Measurements from ENCODE around the gene OSTM1. TPM values are rescaled to one million over a fixed set of nuclear protein-coding genes. Genes with fewer than 3 reads are reported as not detected.

Gene OSTM1
- total and polyA plus RNA-seq, 2 of the 13 experiments (the other 11 are each of a cell fraction or from before 2014, with no cell fraction given): 8.7 to 20.5 TPM

GRCh38 chr6:108102965-108103364 lies 28.4 kb upstream of the OSTM1 start:
- TF ChIP-seq PBX2 (CRISPR knock-in tag; IDR thresholded peaks at IDR 0.05): no peak
- no peak for TF ChIP-seq EHMT2 (IDR thresholded peaks at IDR 0.05; ENCODE audit: borderline replicate concordance, low read depth, low read length)
- no peak for TF ChIP-seq THAP11 (CRISPR knock-in tag; IDR thresholded peaks at IDR 0.05)
- TF ChIP-seq ZNF556 (CRISPR knock-in tag; IDR thresholded peaks at IDR 0.05; ENCODE audit: borderline replicate concordance): no peak
- TF ChIP-seq ZFYVE20 (CRISPR knock-in tag; IDR thresholded peaks at IDR 0.05; ENCODE audit: borderline replicate concordance, low read depth): no peak
- no peak for TF ChIP-seq KDM3A (CRISPR knock-in tag; IDR thresholded peaks at IDR 0.05; ENCODE audit: low read depth)
- TF ChIP-seq PAF1 (CRISPR knock-in tag; IDR thresholded peaks at IDR 0.05): no peak
- no peak for TF ChIP-seq ZNF143 (CRISPR knock-in tag; IDR thresholded peaks at IDR 0.05)
- WGBS (ENCODE audit: low lambda C conversion rate): 31% methylated on average over 3 of the region's 3 CpGs
- DNase-seq (ENCODE audit: low spot score) (no peak), FAIRE-seq (no peak), ATAC-seq (no peak)
- CTCF ChIA-PET (ENCODE audit: low intra/inter-chr PET ratio, low total read pairs): no interaction called here
- no peaks in the 10 kb centered on the region for H3K79me2 ChIP-seq (ENCODE audit: insufficient read depth, low read length)
- no peak overlapping the region for H2AFZ ChIP-seq (ENCODE audit: low read length)
- H3K27me3 ChIP-seq (ENCODE audit: control insufficient read depth in 1 of 2, insufficient read depth in 2 of 2, low read length in 2 of 2): no peaks in the 10 kb centered on the region
- no peaks in the 10 kb centered on the region for H3K4me1 ChIP-seq (ENCODE audit: insufficient read depth, low read length)
- no peak overlapping the region for H3K4me2 ChIP-seq (ENCODE audit: low read depth, low read length)
- H3K4me3 ChIP-seq (replicated peaks in 1 of 3; ENCODE audit: insufficient read depth in 1 of 3, low read depth in 2 of 3, low read length in 3 of 3): no peak overlapping the region
- POLR2A ChIA-PET: no interaction called here
- no TSS peak for BruUV-seq (replicated peaks)
- intact Hi-C loops (cut with micrococcal nuclease; ENCODE audit: unreplicated experiment): no loop called here
- H3K9me3 ChIP-seq (ENCODE audit: low read length): no peaks in the 10 kb centered on the region
- no peak overlapping the region for H3K9ac ChIP-seq (ENCODE audit: insufficient read depth, low read depth, low read length)
- H3K27ac ChIP-seq (ENCODE audit: extremely low read length, insufficient read depth, low read length): no peak overlapping the region
- H4K20me1 ChIP-seq (ENCODE audit: insufficient read depth, low read length): no peaks in the 10 kb centered on the region
- H3K36me3 ChIP-seq (replicated peaks in 1 of 2; ENCODE audit: control insufficient read depth in 1 of 2, insufficient read depth in 2 of 2, low read length in 2 of 2): no peaks in the 10 kb centered on the region
- in situ Hi-C loops (cut with HindIII; ENCODE audit: extremely low pct_ligation_motif_present, low pct_unique_long_range_greater_than_20kb): no loop called here

- Histone ChIP-seq H3K27ac (ENCODE audit: extremely low read length, insufficient read depth, low read length) (no peak overlapping the region), H3K27me3 (ENCODE audit: control insufficient read depth in 1 of 2, insufficient read depth in 2 of 2, low read length in 2 of 2) (0 out of 5 replicates have a peak, but pooled peaks cover 0 to 2% of the 10 kb centered on the region in 2 experiments), H3K4me3 (replicated peaks in 1 of 3; ENCODE audit: insufficient read depth in 1 of 3, low read depth in 2 of 3, low read length in 3 of 3) (no peak overlapping the region), H2AFZ (ENCODE audit: low read length) (no peak overlapping the region), H3K4me2 (ENCODE audit: low read depth, low read length) (no peak overlapping the region), H3K9ac (ENCODE audit: insufficient read depth, low read depth, low read length) (no peak overlapping the region), H3K36me3 (replicated peaks in 1 of 2; ENCODE audit: control insufficient read depth in 1 of 2, insufficient read depth in 2 of 2, low read length in 2 of 2) (no peaks in the 10 kb centered on the region), H3K79me2 (ENCODE audit: insufficient read depth, low read length) (no peaks in the 10 kb centered on the region), H4K20me1 (ENCODE audit: insufficient read depth, low read length) (no peaks in the 10 kb centered on the region), H3K9me3 (ENCODE audit: low read length) (no peaks in the 10 kb centered on the region), H3K4me1 (ENCODE audit: insufficient read depth, low read length) (no peaks in the 10 kb centered on the region)
- in situ Hi-C loops (cut with HindIII; ENCODE audit: extremely low pct_ligation_motif_present, low pct_unique_long_range_greater_than_20kb) (no loop called here), intact Hi-C loops (cut with micrococcal nuclease; ENCODE audit: unreplicated experiment) (no loop called here)
- no peak for FAIRE-seq
- TF ChIP-seq MAFK (conservative IDR thresholded peaks at IDR 0.05 in 1 of 2, IDR thresholded peaks at IDR 0.05 in 1 of 2; ENCODE audit: low read length in 2 of 2) (peak; percentile 78 to 83), MAFF (IDR thresholded peaks at IDR 0.05; ENCODE audit: low read depth, low read length) (peak; percentile 73), XBP1 (CRISPR knock-in tag; IDR thresholded peaks at IDR 0.05) (no peak)
- BruUV-seq (replicated peaks): no TSS peak
- ChIA-PET POLR2A (no interaction called here), CTCF (ENCODE audit: low intra/inter-chr PET ratio, low total read pairs) (no interaction called here)
- ATAC-seq: no peak
- no peak for DNase-seq (ENCODE audit: low spot score)
- WGBS (ENCODE audit: low lambda C conversion rate): 11% methylated on average over 2 of the region's 2 CpGs
Measured at GRCh38 chr6:108100003-108100402, 25.5 kb upstream of the OSTM1 start.
